GM19452 (cell line): ENCODE measurements around the gene HLA-DRB5.
"Not testable (repeated sequence)": the region's sequence is repeated elsewhere in the genome, so short reads cannot be mapped to it uniquely, and the experiment has no call there.

Experiments
- ATAC-seq: cut with Tn5 transposase; IDR thresholded peaks from one replicate; pipeline ENCODE4 v1.9.1; 2021; ENCODE audit not compliant: unreplicated experiment

The HLA-DRB5 gene

DNA sequence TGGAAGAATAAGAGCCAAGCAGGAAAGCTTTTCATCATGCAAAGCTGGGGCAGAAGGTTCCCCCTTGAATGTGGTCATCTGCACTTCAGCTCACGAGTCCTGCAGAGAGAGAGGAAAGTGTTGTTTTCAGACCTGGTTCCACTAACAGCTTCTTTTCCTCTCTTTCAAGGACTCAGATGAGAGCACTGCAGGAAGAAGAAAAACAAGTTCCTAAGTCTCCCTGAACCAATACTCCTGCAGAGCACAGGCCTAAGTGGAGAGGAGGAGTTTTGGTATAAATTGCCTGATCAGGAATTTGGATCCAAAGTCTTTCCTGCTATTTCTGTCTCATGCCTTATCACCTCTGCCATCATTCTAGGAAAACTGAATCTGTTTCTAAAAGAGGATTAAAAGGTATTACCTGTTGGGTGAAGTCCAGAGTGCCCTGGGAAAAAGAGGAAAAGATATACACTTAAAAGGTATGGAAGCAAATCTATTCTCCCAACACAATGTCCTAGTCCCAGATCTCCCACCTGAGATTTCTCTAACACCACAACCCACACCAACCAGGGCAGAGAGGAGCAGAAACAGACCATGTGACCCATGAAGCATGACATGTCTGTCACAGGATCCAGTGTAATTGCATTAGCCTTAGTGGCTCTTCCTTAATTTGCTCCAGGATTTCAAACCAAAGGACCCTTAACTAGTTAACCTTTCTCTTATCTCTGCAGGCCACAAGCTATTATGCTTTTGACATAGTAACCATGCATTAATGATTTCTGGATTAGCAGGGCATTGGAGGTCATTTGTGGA, 12.2 kb downstream of the HLA-DRB5 start:
- no peak for ATAC-seq

DNA sequence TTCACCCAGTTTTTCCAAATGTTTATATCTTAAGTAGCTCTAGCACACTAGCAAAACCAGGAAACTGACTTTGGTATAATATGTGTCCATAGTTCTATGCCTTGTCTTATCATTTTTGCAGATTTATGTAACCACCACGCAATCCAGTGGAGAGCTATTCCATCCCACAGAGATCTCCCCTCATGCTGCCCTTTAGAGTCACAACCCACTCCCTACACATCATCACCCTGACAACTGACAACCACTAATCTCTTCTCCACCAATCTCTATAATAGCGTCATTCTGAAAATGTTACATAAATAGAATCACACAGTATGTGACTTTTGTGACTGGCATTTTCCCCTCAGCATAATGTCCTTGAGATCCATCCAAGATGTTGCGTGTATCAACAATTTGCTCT, 29.1 kb downstream of the HLA-DRB5 start:
- no peak for ATAC-seq

DNA sequence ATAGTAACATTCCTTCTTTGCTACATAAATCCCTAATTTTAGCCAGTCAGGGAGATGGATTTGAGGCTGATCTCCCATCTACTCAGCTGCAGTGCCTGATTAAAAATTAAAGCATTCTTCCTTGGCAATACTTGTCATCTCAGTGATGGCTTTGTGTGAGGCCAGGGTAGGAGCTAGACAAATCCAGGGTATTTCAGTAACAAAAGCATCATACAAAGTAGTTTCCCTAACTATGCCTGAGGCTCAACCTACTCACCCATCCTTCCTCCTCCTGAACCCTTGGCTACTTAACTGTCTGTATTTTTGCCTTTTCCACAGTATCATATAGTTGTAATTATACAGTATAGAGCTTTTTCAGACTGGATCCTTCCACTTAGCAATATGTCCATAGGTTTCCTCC, 37.7 kb downstream of the HLA-DRB5 start:
- ATAC-seq, result no peak

DNA sequence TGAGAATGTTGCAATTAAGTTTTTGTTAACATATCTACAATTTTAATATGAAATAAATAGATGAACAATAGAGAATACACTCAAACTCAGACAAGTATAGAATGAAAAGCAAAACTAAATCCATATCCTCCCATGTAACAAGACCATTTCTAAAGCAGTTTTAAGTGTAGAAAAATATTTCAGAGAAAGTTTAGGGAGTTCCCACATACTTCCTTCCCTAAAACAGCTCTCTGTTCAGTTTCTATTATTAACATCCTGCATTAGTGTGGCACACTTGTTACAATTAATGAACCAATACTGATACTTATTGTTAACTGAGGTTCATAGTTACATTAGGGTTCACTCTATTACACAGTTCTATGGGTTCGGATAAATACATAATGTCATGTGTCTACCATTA, 38.4 kb downstream of the HLA-DRB5 start:
- ATAC-seq, result no peak

DNA sequence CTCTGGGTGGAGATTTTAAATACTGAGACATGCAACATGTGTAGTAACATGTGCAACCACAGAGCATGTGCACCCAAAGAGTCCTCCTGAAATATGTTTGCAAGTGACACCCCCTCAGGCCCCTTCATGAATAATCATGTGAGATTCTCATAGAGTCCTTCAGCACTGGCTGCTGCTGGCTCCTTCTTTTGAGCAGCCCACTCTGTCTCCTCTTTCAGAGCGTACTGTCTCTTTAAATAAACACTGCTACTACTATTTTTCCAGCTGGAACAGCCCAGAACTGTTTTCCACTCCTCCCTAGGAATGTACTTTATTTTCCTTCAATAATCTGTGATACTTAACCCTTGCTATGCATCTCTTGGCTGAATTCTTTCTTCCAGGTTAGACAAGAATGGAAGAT, 42.0 kb downstream of the HLA-DRB5 start:
- ATAC-seq, result no peak

DNA sequence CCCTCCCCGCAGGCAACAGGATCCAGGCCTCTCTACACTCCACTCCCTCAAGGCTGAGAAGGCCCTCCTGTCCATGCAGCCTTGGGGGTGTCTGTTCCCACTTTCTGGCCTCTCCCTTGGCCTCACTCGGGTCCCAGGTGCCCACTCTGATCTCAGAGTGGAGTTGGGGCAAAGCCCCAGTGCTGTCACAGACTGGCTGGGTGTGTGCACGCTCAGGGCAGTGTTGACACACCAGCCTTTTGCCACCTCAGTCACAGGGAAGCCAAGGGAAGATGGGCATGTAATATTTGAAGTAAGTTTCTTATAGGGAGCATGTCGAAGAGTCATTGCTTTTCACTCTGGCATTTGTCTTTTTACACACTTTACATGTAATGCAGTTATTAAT, 45.5 kb downstream of the HLA-DRB5 start:
- no peak for ATAC-seq

DNA sequence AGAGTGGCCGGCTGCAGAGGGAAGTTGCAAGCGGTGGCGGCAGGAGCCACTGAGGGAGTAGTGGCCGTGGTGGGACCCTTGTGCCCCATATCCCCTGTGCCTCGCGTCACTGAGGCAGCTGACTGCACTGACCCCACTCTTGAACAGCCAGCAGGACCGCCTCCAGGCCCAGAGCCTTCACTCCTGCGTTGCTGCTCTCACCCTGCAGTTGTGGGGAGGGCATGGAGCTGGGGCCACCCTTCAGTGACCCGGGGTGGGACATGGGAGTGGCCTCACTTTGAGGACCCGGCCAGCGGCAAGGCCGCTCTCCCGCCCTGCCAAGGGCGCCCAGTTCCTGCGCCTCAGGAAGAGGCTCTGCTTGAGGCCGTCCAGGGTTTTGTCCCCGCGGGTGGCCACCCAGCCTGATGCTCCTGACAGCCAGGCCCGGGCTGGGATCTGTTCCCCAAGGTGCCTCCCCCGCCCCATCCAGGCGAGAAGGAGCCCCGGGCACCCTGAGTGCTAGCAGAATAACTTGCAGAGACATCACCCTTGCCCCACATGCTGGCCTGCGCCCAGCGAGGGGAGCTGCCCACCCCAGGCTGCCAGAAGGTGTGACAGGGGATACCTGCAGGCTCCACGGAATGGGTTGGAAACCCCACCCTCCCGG, 46.0 kb downstream of the HLA-DRB5 start:
- no peak for ATAC-seq

DNA sequence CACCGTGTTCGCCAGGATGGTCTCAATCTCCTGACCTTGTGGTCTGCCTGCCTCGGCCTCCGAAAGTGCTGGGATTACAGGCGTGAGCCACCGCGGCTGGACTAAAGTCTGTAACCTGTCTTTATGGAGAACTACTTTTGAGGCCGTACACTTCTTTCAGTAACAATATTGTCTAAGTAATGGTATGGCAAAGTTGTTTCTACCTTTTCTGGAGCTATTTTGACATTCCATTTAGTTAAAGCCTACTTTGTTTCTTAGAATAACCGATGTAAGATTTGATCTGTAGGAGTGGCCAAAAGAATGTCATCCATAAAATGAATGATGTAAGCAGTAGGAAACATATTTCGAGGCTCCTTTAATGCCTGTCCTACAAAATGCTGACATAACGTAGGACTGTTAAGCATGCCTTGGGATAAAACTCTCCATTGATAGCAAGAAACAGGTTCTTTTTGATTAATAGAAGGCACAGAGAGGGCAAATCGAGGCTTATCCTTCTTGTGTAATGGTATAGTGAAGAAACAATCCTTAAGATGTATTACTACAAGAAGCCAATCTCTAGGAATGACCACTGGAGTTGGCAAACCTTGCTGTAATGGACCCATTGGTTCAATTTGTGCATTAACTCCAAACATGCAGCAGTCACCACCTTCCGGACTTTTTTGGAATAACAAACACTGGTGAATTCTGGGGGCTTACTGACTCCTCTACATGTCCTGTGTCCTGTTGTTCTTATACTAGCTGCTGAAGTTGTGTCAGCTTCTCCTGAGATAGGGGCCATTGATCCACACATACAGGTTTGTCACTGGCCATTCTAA, 54.5 kb downstream of the HLA-DRB5 start:
- no peak for ATAC-seq

DNA sequence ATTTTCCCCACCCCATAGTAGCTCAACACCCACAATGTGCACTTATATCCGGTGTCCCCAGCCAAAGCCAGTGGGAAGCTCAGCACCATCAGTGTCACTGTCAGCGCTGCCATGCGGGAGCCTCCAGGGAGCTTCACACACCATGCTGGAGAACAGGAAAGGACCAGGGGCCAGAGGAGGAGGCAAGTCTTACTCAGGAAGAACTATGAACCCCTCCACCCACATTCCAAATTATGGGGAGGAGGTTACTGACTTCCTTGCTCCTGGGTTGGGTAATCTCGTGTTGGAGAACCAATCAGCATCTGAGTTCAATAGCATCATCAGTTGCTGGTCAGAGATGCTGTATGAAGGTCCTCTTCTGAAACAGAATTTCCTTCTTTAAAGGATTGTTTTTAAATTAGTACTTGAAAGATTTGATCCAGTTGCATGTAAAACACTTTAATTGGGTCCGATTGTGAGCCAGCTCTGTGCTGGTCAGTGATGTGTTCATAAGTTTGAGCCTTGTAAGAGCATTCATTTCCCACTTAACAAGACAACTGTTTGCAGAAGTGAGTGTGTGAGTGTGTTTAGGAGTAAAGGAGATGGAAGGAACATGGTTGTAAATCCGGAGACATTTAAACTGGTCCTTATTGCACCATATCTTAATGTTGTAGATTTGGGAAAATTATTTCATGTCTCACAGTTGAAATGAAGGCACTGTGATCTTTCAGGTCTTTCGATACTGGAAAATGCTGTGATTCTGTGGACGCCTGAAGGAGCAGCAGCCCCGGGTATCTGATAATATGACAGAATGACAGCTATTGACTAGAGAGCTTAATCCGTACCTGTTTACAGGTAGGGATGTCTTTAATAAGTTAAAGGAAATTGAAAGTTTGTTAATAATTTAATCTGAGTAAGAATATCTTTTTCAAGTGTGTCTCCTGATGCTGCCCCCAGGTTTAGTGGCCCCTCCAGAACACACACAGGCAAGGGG, 56.4 kb downstream of the HLA-DRB5 start:
- ATAC-seq, result peak; percentile 93

DNA sequence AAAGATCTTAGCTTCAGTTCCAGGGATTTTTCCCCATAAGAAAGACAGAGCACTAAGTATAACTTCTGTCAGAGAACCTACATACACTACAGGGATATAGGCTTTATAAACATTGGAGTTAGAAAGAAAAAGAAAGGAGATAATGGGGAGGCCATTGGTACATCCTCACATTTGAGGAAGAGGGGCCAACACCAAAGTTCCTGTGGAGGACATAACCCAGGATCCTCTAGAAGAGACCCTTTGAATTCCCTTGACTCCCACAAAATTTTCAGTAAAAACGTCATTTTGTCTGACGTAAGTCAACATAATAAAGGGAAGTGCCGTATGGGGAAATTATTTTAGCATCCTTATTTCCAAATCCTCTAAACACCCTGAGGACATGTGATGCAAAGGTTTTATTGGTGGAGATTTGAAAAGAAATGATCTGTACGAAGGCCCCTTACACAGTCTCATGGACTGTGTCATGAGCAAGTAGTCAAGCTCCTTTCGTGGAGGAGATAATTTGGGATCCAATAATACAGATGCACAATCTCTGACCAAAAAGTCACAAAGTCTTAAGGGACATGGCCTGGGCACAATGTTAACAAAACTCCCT, 57.2 kb downstream of the HLA-DRB5 start:
- no peak for ATAC-seq

DNA sequence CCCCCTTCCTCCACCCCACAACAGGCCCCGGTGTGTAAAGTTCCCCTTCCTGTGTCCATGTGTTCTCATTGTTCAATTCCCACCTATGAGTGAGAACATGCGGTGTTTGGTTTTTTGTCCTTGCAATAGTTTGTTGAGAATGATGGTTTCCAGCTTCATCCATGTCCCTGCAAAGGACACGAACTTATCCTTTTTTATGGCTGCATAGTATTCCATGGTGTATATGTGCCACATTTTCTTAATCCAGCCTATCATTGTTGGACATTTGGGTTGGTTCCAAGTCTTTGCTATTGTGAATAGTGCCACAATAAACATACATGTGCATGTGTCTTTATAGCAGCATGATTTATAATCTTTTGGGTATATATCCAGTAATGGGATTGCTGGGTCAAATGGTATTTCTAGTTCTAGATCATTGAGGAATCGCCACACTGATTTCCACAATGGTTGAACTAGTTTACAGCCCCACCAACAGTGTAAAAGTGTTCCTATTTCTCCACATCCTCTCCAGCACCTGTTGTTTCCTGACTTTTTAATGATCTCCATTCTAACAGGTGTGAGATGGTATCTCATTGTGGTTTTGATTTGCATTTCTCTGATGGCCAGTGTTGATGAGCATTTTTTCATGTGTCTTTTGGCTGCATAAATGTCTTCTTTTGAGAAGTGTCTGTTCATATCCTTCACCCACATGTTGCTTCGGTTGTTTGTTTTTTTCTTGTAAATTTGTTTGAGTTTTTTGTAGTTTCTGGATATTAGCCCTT, 62.2 kb downstream of the HLA-DRB5 start:
- ATAC-seq, result not testable (repeated sequence)
